Activated CD4-positive, alpha-beta memory T cell treated with anti-CD3 and anti-CD28 coated beads for 36 hours (primary cell): Measurements from ENCODE around the gene IL1R1. TPM values are rescaled to one million over a fixed set of nuclear protein-coding genes. Genes with fewer than 3 reads are reported as not detected.

Experiments
- CTCF ChIA-PET: fragments of 350-600 bp; sonication (Branson Sonifier 250); formaldehyde crosslinking; loops from one replicate; lab custom pipeline; 2021; ENCODE audit warnings: antibody characterized with exemption, inconsistent platforms; lab: Charles Lee
- POLR2A ChIA-PET: fragments of 350-600 bp; sonication (Branson Sonifier 250); formaldehyde crosslinking; loops from one replicate; lab custom pipeline; 2021; ENCODE audit warnings: antibody characterized with exemption; lab: Charles Lee
- DNase-seq: peaks from one replicate; pipeline ENCODE4 v3.0.0-alpha.2; 2020
- H3K27ac Mint-ChIP-seq: one replicate; pipeline ENCODE4 v1.8.0; 2021; ENCODE audit warnings: mixed read lengths
- H3K27me3 Mint-ChIP-seq: one replicate; pipeline ENCODE4 v1.8.0; 2021; ENCODE audit warnings: mixed read lengths
- H3K36me3 Mint-ChIP-seq: one replicate; pipeline ENCODE4 v1.8.0; 2021; ENCODE audit warnings: mixed read lengths
- H3K4me1 Mint-ChIP-seq: one replicate; pipeline ENCODE4 v1.8.0; 2021; ENCODE audit warnings: low read depth, mixed read lengths
- H3K4me3 Mint-ChIP-seq: one replicate; pipeline ENCODE4 v1.8.0; 2021; ENCODE audit warnings: mild to moderate bottlenecking, mixed read lengths
- H3K9me3 Mint-ChIP-seq: one replicate; pipeline ENCODE4 v1.8.0; 2021; ENCODE audit warnings: mixed read lengths
- intact Hi-C: fragments of 100-400 bp; cut with micrococcal nuclease; formaldehyde crosslinking; loops from one replicate; pipeline ENCODE4 v1.15.1; 2023
- total RNA-seq, 2 experiments: library from RNA; stranded (reverse); gene quantifications; one replicate each; pipeline ENCODE4 v1.2.3, GENCODE V29; 2021

Gene IL1R1
- total RNA-seq, 2 experiments from 2014 or later: 20.3 to 20.4 TPM

- peaks cover 13% of the 10 kb centered on the region for H3K4me1 Mint-ChIP-seq
- POLR2A ChIA-PET: no interaction called here
- H3K4me3 Mint-ChIP-seq: no peak overlapping the region
- peaks cover 44% of the 10 kb centered on the region for H3K36me3 Mint-ChIP-seq
- no peak overlapping the region for H3K27ac Mint-ChIP-seq
- H3K27me3 Mint-ChIP-seq: no peaks in the 10 kb centered on the region
- CTCF ChIA-PET: no interaction called here
- intact Hi-C loops: no loop called here
- H3K9me3 Mint-ChIP-seq: peaks cover 40% of the 10 kb centered on the region
- DNase-seq: no peak
These were observed 74.5 kb downstream of the IL1R1 start for GRCh38 chr2:102217032-102217431.

GRCh38 chr2:102224824-102225739 is 82.5 kb downstream of the IL1R1 start:
- Mint-ChIP-seq H3K4me3 (no peak overlapping the region), H3K27ac (peak overlapping the region; percentile 38), H3K27me3 (peaks cover 2% of the 10 kb centered on the region), H3K36me3 (peaks cover 10% of the 10 kb centered on the region), H3K4me1 (peaks cover 47% of the 10 kb centered on the region), H3K9me3 (no peaks in the 10 kb centered on the region)
- POLR2A ChIA-PET: no interaction called here
- CTCF ChIA-PET: interaction anchor here (0.9 to 1.8 kb wide), 2 partner anchors 219 to 341 kb away, joined by 4 read pairs; no protein-coding TSS in a partner anchor
- DNase-seq: no peak
- intact Hi-C loops: no loop called here

GRCh38 chr2:102226171-102226570 is 83.6 kb downstream of the IL1R1 start:
- Mint-ChIP-seq H3K27ac (peak overlapping the region; percentile 95), H3K9me3 (no peaks in the 10 kb centered on the region), H3K36me3 (peaks cover 7% of the 10 kb centered on the region), H3K27me3 (peaks cover 4% of the 10 kb centered on the region), H3K4me3 (no peak overlapping the region), H3K4me1 (peaks cover 57% of the 10 kb centered on the region)
- intact Hi-C loops: no loop called here
- DNase-seq: no peak
- POLR2A ChIA-PET: no interaction called here
- CTCF ChIA-PET: interaction anchor here (0.5 to 1.8 kb wide), 3 partner anchors 10 to 342 kb away, joined by 3 to 4 read pairs (median 3); no protein-coding TSS in a partner anchor

- Mint-ChIP-seq H3K4me3 (no peak overlapping the region), H3K9me3 (no peaks in the 10 kb centered on the region), H3K27ac (peak overlapping the region; percentile 95), H3K4me1 (peaks cover 57% of the 10 kb centered on the region), H3K27me3 (peaks cover 4% of the 10 kb centered on the region), H3K36me3 (peaks cover 7% of the 10 kb centered on the region)
- intact Hi-C loops: no loop called here
- ChIA-PET CTCF (interaction anchor here (0.5 to 1.8 kb wide), 3 partner anchors 11 to 343 kb away, joined by 3 to 4 read pairs (median 3); no protein-coding TSS in a partner anchor), POLR2A (no interaction called here)
- DNase-seq: no peak
These were observed 84.3 kb downstream of the IL1R1 start for GRCh38 chr2:102226612-102227391.

GRCh38 chr2:102229141-102229769 is 86.7 kb downstream of the IL1R1 start:
- Mint-ChIP-seq H3K27ac (peak overlapping the region; percentile 95), H3K36me3 (peaks cover 7% of the 10 kb centered on the region), H3K9me3 (peaks cover 3% of the 10 kb centered on the region), H3K27me3 (peaks cover 4% of the 10 kb centered on the region), H3K4me1 (peaks cover 65% of the 10 kb centered on the region), H3K4me3 (no peak overlapping the region)
- DNase-seq: no peak
- intact Hi-C loops: no loop called here
- CTCF ChIA-PET: interaction anchor here (0.7 to 2.3 kb wide), 3 partner anchors 224 to 345 kb away, joined by 3 to 7 read pairs (median 6); no protein-coding TSS in a partner anchor
- POLR2A ChIA-PET: interaction anchor here (0.8 to 1.0 kb wide), 2 partner anchors 87 to 228 kb away, joined by 3 read pairs; no protein-coding TSS in a partner anchor

Other genes starting within 250 kb of the IL1R1 start
- gene IL1R2, start 150.8 kb upstream of the IL1R1 start, total RNA-seq: 10 to 100 TPM; 35.6 to 36.2 TPM
- gene IL1RL2, start 44.3 kb downstream of the IL1R1 start, total RNA-seq: 1 to 10 TPM; 1.1 to 1.7 TPM
- gene IL1RL1, start 168.8 kb downstream of the IL1R1 start, total RNA-seq: 1 to 10 TPM; 1.3 TPM
- 10 to 100 TPM; 25.5 to 26.6 TPM for gene IL18R1, start 213.1 kb downstream of the IL1R1 start, total RNA-seq